Right hindlimb (tissue), 1 donor: ENCODE data around the gene P2RX4.
"Not testable (repeated sequence)": the region's sequence is repeated elsewhere in the genome, so short reads cannot be mapped to it uniquely, and the experiment has no call there.

Source experiments
- DNase-seq: peaks from one replicate; pipeline ENCODE4 v3.0.0-alpha.2; 2018

P2RX4 gene

DNA sequence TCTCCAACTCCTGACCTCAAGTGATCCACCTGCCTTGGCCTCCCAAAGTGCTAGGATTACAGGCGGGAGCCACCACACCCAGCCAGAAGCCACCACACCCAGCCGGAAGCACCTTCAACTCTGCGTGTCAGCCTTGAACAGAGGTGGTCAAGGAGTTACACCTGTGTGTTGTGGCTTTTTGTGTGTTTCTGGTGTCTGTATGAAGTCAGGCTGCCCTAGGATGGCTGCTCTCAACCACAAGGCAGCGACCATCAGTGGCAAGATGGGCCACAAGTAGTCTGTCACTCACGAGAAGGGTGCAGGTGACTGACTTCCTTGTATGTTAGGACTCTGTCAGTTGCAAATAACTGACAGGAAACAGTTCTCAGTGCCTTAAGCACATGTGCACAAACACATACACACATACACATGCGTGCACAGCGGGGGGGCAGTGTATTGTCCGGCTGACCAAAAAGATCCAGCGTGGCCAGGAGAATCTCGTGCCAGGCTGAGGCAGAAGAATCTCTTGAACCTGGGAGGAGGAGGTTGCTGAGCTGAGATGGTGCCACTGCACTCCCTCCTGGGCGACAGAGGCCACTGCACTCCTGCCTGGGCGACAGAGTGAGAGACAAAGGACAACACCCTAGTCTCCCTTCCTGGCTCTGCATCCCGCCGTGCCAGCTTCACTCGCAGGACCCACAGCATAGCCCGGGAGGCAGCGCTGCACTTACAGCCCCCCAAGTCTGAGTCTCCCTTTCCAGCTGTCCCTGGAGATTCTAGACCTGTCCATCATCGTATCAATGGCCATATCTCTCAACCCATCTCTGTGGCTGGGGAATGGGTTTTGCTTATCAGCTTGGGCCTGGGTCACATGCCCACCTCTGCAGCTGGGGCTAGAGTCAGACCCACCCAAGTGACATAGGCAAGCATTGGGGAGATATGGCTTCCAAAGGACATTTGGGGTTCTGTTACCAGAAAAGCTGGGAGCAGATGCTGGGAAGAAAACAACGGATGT lies 13.7 kb downstream of the P2RX4 start:
- no peak for DNase-seq

DNA sequence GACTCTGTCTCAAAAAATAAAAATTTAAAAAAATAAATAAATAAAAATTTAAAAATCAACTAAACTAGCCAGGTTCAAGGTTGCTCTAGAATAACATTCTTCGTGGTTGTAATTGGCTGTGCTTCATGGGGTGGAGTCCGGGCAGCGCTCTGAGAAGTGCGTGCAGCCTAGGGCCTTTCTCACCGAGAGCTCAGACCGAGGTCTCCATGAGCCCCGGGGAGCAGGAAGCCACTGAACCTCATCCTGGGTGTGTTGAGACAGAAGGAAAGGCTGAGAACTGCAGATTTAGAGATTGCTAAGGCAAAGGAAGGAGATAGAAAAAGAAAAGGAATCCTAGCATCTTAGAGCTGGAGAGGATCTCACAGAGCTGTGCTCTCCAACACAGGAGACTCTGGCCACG lies 14.7 kb downstream of the P2RX4 start:
- DNase-seq, result no peak

DNA sequence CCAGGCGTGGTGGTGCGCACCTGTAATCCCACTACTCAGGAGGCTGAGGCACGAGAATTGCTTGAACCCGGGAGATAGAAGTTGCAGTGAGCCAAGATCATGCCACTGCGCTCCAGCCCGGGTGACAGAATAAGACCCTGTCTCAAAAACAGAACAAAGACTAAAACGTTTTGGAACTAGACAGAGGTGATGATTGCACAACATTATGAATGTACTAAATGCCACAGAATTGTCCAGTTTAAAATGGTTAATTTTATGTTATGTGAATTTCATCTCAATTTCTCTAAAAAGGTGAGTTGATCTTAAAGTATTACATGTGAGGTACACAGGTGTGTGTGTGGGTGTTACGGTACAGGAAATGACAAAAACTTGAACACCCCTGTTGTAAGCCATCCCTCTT lies 16.5 kb downstream of the P2RX4 start:
- no peak for DNase-seq

DNA sequence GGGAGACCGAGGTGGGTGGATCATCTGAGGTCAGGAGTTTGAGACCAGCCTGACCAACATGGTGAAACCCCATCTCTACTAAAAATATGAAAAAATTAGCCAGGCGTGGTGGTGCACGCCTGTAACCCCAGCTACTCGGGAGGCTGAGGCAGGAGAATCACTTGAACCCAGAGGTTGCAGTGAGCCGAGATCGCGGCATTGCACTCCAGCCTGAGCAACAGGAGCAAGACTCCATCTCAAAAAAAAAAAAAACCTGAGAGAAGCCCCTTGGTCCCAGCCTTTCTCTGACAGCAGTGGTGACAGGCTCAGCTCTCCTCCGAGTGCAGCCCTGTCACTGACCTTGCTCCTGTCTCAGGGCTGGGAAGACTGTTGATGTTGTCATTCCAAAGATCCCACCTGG lies 16.9 kb downstream of the P2RX4 start:
- DNase-seq, result not testable (repeated sequence)

DNA sequence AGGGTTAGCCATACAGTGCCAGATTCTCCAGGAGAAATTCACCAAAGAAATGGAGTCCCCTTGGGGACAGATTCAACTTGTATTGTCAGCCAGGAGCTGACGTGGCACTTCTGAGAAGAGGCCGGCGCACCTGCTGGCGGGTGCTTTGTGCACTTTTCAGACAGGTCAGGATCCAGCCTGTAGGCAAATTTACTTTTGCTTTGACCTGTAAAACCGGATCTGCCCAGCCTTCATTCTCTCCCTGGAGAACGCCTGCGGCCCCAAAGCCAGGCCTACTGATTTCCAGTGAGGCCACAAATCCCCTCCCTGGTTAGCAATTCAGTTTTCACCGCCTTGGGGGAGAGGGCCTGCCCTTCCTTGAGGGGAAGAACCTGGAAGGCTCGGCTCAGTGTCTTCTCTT lies 17.4 kb downstream of the P2RX4 start:
- no peak for DNase-seq

DNA sequence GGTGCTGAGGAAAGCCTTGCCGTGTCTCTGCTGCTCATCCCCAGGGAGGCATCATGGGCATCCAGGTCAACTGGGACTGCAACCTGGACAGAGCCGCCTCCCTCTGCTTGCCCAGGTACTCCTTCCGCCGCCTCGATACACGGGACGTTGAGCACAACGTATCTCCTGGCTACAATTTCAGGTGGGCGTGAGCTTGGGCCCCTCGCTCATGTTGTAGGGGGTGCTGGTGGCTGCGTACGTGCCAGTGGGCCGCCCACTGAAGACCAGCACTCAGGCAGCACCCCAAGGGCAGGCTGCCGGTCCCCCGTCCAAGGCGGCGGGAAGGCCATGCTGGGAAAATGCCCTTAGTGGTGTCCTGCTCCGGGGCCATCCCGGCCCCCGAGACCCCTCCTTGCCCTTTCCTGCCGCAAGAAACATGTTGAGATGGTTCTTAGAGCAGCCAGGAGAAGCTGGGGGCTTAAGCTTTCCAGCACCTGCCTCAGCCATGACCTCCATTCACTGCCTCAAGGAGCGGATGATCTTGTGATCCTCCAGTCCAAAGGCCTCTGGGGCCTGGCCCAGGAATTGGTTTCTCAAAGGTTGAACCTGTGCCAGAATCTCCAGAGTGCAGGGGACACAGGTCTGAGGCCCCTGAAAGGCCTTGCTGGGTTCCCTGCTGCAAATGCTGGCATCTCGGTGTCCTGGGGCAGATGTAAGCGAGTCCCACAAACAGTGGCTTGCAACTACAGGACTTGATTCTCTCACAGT lies 19.2 kb downstream of the P2RX4 start:
- DNase-seq, result no peak

DNA sequence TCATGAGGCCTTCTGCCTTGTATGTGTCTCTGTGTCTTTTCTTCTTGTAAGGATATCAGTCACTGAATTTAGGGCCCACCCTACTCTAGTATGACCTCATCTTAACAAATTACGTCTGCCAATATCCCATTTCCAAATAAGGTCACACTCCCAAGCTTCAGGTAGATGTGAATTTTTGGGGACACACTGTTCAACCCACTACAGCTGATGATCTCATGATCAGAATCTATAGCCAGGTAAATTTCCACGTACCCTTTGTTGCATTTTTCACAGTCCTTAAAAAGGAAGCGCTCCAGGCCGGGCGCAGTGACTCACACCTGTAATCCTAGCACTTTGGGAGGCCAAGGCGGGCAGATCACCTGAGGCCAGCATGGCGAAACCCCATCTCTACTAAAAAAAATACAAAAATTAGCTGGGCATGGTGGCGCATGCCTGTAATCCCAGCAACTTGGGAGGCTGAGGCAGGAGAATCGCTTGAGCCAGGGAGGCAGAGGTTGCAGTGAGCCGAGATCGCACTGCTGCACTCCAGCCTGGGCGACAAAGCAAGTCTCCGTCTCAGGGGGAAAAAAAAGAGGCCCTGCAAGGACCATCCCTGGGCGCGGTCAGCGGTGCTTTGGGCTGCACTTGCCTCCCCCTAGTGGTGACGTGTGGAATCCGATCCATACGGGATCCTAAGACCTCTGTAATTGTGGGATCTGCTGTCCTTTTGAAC lies 20.1 kb downstream of the P2RX4 start:
- DNase-seq, result peak; percentile 59

DNA sequence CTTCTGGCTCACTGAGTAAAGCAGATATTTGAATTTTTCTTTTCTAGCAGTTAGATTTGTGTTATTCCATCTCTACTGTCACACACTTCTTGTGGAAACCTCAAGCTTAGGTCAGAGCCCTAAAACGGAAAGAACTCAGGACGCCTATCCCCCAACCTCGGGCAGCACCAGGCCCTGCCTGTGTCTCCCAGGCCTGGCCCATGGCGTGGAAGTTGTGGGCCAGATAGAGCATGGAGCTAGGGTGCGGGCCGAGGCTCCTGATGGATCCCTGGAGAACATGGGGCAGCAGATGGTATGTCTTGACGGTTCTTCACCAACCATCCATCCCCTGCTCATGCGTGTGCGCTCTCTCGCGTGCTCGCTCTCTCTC lies 20.6 kb downstream of the P2RX4 start:
- DNase-seq, result no peak

DNA sequence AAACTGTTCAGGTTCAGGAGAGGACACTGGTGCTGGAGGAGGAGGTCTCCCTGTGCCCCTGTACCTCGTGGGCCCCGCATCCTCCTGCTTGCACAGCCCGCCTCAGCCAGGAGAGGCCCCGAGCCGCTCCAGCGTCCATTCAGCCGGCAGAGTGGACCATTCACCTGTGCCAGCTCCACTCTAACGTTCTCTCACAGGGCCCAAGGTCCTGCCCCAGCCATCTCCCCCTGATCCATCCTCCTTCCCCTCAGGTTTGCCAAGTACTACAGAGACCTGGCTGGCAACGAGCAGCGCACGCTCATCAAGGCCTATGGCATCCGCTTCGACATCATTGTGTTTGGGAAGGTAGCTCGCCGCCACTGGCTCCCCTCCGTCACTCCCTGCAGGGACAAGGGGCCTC lies 22.2 kb downstream of the P2RX4 start:
- no peak for DNase-seq

DNA sequence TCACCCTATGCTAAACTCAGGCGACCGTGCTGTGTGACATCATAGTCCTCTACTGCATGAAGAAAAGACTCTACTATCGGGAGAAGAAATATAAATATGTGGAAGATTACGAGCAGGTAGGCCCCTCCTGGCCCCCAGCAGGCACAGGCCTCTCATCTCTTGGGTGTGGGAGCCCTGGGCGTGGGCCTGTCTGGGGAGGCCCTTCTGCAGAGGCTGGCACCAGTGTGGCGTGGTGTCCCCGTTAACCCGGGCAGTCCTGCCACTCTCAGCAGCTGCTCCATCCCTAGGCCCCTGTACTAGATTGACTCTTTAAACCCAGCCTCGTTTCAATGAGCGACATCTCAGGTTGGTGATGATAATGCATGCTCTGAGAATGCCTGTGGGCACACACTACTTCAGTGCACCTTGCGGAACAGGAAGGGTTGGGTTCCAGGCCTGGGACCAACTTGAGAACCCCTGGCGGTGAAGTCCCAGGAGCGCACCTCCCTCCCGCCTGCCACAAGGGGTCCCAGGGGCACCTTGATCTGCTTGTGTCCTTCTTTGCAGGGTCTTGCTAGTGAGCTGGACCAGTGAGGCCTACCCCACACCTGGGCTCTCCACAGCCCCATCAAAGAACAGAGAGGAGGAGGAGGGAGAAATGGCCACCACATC lies 23.2 kb downstream of the P2RX4 start:
- DNase-seq, result no peak

DNA sequence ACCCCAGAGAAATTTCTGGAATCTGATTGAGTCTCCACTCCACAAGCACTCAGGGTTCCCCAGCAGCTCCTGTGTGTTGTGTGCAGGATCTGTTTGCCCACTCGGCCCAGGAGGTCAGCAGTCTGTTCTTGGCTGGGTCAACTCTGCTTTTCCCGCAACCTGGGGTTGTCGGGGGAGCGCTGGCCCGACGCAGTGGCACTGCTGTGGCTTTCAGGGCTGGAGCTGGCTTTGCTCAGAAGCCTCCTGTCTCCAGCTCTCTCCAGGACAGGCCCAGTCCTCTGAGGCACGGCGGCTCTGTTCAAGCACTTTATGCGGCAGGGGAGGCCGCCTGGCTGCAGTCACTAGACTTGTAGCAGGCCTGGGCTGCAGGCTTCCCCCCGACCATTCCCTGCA lies 23.7 kb downstream of the P2RX4 start:
- DNase-seq, result no peak

DNA sequence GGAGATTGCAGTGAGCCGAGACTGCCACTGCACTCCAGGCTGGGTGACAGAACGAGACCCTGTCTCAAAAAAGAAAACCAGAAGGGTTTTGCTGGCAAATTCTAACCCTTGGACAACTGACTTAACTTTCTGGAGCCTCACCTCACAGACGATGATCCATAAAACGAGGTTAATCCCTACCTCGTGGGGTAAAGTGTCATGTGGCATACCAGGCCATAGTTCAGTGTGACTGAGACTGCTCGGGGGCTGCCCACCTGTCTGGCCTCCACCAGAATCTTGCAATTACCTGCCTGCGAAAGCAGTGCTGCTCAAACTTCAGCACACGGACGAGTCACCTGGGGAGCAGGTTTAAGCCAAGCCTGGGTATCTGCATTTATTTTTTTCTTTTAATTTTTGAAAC lies 26.8 kb downstream of the P2RX4 start:
- no peak for DNase-seq

DNA sequence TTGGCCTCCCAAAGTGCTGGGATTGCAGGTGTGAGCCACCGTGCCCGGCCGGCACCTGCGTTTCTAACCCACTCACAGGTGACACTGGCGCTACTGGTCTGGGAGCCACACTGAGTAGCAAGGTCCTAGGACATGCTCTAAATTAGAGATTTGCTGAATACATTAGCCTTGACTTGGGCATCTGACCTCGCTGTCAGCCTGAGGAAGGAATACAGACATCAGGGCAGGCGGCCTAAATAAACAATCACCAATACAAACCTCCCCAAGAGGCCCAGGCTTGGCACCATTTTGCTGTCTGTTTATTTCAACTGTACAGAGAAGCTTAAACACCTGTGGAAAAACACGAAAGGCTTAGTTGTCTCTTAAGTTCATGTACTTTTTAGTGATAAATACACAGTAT lies 27.5 kb downstream of the P2RX4 start:
- DNase-seq, result no peak

DNA sequence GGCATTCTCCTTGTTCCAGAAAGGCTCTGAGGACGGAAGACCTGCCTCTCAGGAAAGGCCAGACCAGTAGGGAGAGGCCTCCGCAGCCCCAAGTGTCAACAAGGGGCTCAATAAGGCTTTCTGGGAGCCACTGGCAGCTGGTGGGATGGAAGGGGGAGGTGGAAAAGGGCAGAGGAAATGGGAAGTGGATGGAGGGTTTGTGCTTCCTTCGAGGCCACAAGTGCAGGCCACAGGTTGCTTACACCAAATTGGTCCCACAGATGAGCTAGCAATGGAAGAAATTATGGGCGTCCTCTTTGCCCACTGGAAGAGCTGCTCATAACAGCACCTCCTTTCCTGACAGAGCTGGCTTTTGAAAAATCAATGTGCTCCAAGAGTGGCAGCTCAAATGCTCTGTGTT lies 28.2 kb downstream of the P2RX4 start:
- DNase-seq, result no peak

DNA sequence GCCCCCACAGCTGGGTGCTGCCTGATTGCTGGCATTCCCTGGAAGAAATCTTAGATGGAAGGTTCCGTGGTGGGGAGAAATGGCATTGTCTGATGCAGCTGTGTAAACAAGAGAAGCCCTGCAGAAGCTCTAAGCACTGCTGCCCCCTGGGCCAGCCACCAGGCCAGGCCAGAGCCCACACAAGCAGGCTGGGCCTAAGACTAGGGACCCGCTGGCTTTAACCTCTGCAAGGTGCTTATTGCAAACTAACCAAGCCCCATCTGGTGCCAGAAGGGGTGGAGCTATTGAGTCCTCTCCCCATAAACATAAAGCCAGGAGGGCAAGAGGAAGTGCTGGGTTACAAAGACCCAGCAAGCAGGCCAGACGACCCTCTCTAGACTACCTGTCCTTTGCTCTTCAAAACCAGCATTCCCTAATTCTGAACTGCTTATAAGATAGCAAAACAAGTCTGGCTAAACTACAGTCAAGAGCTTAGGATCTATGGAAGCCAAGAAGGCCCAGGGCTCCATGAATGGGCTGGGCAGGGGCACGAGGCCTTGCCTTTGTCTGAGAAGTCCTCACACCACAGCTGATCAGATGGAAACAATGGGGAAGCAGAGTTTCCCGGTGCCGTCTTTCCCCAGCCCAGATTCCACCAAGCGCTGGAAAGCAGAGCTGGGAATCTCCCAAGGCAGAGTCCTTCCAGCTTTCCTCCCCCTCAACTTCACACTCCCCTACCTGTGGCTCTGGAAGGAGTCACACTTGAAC lies 28.8 kb downstream of the P2RX4 start:
- DNase-seq, result no peak

DNA sequence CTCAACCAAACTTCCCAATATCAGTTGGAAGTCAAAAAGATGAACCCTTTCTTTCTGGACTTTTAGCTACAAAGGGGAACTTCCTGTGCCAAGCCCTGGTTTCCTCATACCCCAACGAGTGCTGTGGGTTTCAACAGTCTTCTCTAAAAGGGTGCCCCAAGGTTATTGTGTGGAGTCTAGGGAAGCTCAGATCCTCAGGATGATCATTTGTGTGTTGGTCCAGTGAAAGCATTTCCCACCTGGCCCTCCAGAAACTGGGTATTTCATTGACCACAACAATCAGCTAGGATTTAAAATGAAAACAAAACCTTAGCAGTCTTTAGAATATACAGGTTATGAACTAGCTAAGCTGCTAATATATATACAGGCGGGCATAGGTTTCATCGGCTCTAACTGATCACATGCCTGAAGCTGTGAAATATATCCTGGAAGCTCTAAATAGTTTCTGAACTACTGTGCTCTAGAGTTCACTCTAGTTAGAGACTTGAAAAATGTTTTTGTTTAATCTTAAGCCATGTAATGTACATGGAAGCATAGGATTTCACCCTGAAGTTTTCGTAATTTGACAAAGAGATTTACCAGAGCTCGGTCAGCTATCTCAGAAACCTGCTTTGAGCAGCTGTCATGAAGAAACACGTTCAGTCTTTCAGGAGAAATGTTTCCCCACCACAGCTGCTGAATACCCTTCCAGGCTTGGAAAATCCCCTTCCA lies 29.6 kb downstream of the P2RX4 start:
- no peak for DNase-seq

DNA sequence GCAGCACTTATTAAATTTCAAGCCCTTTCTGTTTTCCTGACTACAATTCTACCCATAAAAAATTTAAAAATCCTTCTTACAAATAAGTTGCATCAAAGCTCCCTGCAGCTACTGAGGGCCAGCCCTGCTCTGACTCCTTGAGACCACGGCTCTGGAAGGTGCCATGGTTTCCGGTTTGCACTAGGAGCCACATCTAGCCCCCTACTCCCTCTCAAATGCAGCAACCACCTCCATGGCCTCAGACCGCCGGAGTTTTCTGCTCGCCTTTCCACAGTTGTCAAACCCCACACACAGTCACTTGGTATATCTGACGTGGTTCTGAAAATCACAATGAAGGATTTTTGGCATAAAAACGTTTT lies 30.1 kb downstream of the P2RX4 start:
- no peak for DNase-seq

DNA sequence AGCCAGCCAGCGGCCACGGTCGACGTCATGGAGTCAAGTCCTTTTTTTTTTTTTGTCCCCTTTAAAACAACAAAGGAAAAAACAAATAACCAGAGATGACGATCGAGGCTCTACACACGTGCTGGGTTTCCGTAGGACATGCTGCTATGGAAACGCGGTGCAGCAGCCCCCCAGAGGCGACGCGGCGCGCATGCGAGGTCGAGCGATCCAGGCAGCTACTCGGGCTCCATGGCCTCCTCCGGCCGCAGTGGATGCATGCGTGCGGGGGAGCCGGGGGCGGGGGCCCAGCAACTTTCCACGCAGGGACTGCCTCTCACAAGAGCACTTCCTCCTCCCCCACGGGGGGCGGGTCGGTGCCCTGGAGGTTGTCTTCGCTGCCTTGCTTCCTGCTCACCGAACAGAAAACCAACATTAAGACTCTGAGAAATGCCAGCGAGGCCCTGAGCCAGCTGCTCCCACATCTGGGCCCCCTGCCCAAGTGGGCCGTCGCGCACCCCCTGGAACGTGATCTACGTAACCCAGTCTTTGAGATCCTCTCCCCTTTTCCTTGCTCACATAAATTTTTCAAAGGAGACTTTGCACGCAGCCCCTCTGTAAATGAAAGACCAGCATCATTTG lies 30.7 kb downstream of the P2RX4 start:
- DNase-seq, result peak; percentile 89

DNA sequence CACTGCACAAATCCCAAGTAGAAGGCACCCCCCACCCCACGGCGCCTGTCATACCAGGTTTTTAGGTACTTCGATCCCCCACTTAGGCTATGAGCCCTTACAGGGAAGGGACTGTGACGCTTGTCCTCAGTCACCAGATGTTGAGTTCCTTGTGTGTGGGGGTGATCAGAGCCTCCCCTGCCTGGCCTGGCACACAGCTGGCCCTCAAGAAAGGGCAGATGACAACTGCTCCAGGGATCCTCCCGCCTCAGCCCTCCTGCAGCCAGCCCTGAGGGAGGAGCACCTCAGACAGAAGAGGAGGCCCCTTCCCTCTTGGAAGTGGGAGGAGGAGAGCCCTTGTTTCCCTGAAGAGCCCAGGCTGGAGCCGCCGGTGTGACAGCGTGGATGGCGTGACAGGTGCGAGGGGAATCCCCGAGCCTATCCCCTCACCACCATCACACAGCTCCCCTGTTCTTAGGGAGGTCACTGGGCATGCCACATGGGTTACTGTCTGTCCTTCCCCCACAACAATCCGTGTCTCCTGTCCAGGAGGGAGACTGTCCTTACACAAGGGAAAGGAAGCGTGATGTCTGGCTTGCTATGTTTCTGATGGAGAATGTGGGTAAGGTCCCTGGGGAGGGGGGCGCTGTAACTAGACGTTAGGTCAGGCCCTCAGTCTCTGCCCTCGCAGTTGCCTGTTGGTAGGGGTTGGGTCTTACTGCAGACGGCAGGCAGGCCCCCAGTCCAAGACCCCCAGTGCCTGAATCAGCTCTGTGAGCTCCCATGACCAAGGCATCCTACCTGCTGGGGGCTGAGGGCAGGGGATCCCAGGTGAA lies 31.4 kb downstream of the P2RX4 start:
- peak; percentile 34 for DNase-seq

DNA sequence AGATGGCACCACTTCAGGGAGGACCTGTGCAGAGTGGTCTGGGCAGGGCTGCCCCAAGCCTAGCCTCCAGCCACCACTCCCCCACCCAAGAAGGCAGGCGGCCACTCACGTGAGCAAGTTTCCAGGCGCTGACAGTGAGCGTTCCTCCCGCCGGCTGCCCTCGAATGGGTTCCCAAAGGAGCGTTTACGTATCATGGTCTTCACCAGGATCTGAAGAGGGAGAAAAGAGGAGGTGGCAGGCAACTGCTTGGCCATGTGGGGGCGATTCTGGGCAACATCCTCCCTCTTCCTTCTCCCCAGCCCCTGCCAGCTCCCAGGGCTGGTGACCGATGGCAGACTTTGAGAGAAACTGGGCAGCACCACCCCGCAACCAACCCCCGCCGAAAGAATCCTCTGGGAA lies 35.1 kb downstream of the P2RX4 start:
- no peak for DNase-seq
